ENCODE results near the gene ZXDB. TPM values are rescaled to one million over a fixed set of nuclear protein-coding genes. Genes with fewer than 3 reads are reported as not detected.

Gene ZXDB
- total and polyA plus RNA-seq, 2 of the 4 experiments (the other 2 are of a cell fraction) = 2.6 to 5.2 TPM

DNA sequence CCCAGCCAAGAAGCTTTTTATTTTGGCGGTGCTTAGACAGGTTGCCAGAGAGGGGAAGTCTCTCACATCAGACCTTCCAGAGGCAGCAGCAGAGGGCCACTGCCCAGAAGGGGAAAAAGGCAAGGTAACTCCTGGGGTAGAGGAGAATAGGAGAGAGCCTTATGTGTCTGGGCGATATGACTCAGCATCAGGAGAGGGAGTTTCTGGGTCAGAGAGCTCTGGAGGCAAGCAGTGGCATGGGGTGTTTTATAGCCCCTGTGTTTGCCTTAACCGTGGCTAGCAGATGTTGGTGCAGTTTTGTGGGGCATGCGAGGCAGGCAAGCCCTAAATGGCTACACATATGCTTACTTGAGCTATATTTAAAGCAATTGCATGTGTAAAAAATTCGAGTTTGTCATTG is 8.3 kb upstream of the ZXDB start:
- Histone ChIP-seq H4K5ac (ENCODE audit: low read depth, low read length) (no peak overlapping the region), H3K4me1 (ENCODE audit: control insufficient read depth, insufficient read depth, low read length) (no peaks in the 10 kb centered on the region), H4K8ac (ENCODE audit: low read depth in 2 of 2, low read length in 2 of 2) (no peak overlapping the region), H3K4me2 (ENCODE audit: low read depth, low read length) (no peak overlapping the region), H2AFZ (replicated peaks; ENCODE audit: low read length, poor library complexity) (no peak overlapping the region), H3K23ac (ENCODE audit: low read depth, low read length) (no peak overlapping the region), H2BK5ac (ENCODE audit: low read depth, low read length, poor library complexity, severe bottlenecking) (no peak overlapping the region), H3K4ac (ENCODE audit: low read depth, low read length) (no peak overlapping the region), H2BK20ac (ENCODE audit: low read depth, low read length) (no peak overlapping the region), H2AK9ac (replicated peaks; ENCODE audit: low read depth, low read length, poor library complexity) (no peak overlapping the region), H3K36me3 (ENCODE audit: control insufficient read depth, insufficient read depth, low read length) (no peaks in the 10 kb centered on the region), H3K9me3 (ENCODE audit: control insufficient read depth, insufficient read depth, low read length) (no peaks in the 10 kb centered on the region), H4K20me1 (ENCODE audit: insufficient read depth, low read length) (no peaks in the 10 kb centered on the region), H2BK120ac (ENCODE audit: low read depth, low read length) (no peak overlapping the region), H3K27me3 (ENCODE audit: control insufficient read depth, insufficient read depth, low read length) (no peaks in the 10 kb centered on the region; the same call in 1 of the 2 replicates), H3K18ac (ENCODE audit: low read depth, low read length) (no peak overlapping the region), H3K14ac (replicated peaks; ENCODE audit: low read depth, low read length) (no peak overlapping the region), H3K79me1 (ENCODE audit: low read depth in 1 of 2, low read length in 2 of 2) (no peaks in the 10 kb centered on the region), H3K9me1 (ENCODE audit: insufficient read depth, low read length) (no peaks in the 10 kb centered on the region), H2BK15ac (ENCODE audit: low read depth, low read length) (no peak overlapping the region), H4K91ac (ENCODE audit: insufficient read depth, low read depth, low read length) (no peak overlapping the region), H3K9ac (ENCODE audit: low read depth, low read length) (no peak overlapping the region), H3K56ac (ENCODE audit: extremely low read depth, insufficient read depth, low read length) (no peak overlapping the region), H3K27ac (ENCODE audit: insufficient read depth, low read length) (no peak overlapping the region), H2AK5ac (ENCODE audit: low read depth, low read length) (no peak overlapping the region), H3K4me3 (ENCODE audit: insufficient read depth, low read depth, low read length) (no peak overlapping the region)
- ChIA-PET POLR2A (ENCODE audit: unreplicated experiment) (no interaction called here), CTCF (no interaction called here)
- WGBS, 2 experiments (ENCODE audit: extremely low coverage in 2 of 2, insufficient read length in 1 of 2) = 56% methylated on average over 1 of the region's 5 CpGs; no CpG with 5 or more reads in 1 of the 2 experiments
- no TSS peak for BruUV-seq (replicated peaks)
- intact Hi-C loops (cut with micrococcal nuclease) = no loop called here
- no peak for DNase-seq
- TF ChIP-seq, protein P1, sequence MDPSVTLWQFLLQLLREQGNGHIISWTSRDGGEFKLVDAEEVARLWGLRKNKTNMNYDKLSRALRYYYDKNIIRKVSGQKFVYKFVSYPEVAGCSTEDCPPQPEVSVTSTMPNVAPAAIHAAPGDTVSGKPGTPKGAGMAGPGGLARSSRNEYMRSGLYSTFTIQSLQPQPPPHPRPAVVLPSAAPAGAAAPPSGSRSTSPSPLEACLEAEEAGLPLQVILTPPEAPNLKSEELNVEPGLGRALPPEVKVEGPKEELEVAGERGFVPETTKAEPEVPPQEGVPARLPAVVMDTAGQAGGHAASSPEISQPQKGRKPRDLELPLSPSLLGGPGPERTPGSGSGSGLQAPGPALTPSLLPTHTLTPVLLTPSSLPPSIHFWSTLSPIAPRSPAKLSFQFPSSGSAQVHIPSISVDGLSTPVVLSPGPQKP (IDR thresholded peaks at IDR 0.05; ENCODE audit: borderline replicate concordance, low read depth, low read length) = no peak
- ATAC-seq (ENCODE audit: low read depth) = no peak
- in situ Hi-C loops (cut with MboI; ENCODE audit: low sequenced_read_pairs) = loop anchor here (10.0 kb wide), 1 partner anchor 331 kb away; the partner anchor contains the start of gene ZXDA
- dilution Hi-C loops (cut with HindIII; ENCODE audit: low sequenced_read_pairs, unreplicated experiment) = no loop called here
